Measurements from ENCODE around the gene MRI1.
"Not testable (repeated sequence)": the region's sequence is repeated elsewhere in the genome, so short reads cannot be mapped to it uniquely, and the experiment has no call there.

MRI1 gene

GRCh38 chr19:13766095-13766481 lies 1.8 kb downstream of the MRI1 start:
- DNase-seq (ENCODE audit: low read depth): no peak
- TF ChIP-seq CTCF (IDR thresholded peaks at IDR 0.05; ENCODE audit: insufficient read depth, low read depth, low read length, missing control alignments): no peak
- no peak overlapping the region for H3K4me3 ChIP-seq (ENCODE audit: low read depth, low read length)

- H3K4me3 ChIP-seq (ENCODE audit: low read depth, low read length): no peak overlapping the region
- no peak for DNase-seq (ENCODE audit: low read depth)
- no peak for TF ChIP-seq CTCF (IDR thresholded peaks at IDR 0.05; ENCODE audit: insufficient read depth, low read depth, low read length, missing control alignments)
These were observed 4.2 kb downstream of the MRI1 start for GRCh38 chr19:13768510-13768909.

- no peak for DNase-seq (ENCODE audit: low read depth)
- no peak overlapping the region for H3K4me3 ChIP-seq (ENCODE audit: low read depth, low read length)
- no peak for TF ChIP-seq CTCF (IDR thresholded peaks at IDR 0.05; ENCODE audit: insufficient read depth, low read depth, low read length, missing control alignments)
These were observed 5.8 kb downstream of the MRI1 start for GRCh38 chr19:13770013-13770635.

GRCh38 chr19:13774217-13775191 lies 10.2 kb downstream of the MRI1 start, which contains the start of gene C19orf53:
Gene C19orf53 (plus strand): TSS chr19:13774456. CDS start chr19:13774478, 22 bp downstream.
- H3K4me3 ChIP-seq (ENCODE audit: low read depth, low read length): peak within 1 kb of the TSS; percentile 87
- TF ChIP-seq CTCF (IDR thresholded peaks at IDR 0.05; ENCODE audit: insufficient read depth, low read depth, low read length, missing control alignments): no peak
- peak; percentile 94 for DNase-seq (ENCODE audit: low read depth)

GRCh38 chr19:13778398-13778797 lies 14.1 kb downstream of the MRI1 start:
- no peak for TF ChIP-seq CTCF (IDR thresholded peaks at IDR 0.05; ENCODE audit: insufficient read depth, low read depth, low read length, missing control alignments)
- no peak overlapping the region for H3K4me3 ChIP-seq (ENCODE audit: low read depth, low read length)
- no peak for DNase-seq (ENCODE audit: low read depth)

GRCh38 chr19:13778847-13779246 lies 14.5 kb downstream of the MRI1 start:
- DNase-seq (ENCODE audit: low read depth): no peak
- H3K4me3 ChIP-seq (ENCODE audit: low read depth, low read length): no peak overlapping the region
- no peak for TF ChIP-seq CTCF (IDR thresholded peaks at IDR 0.05; ENCODE audit: insufficient read depth, low read depth, low read length, missing control alignments)

- not testable (repeated sequence) for DNase-seq (ENCODE audit: low read depth); H3K4me3 ChIP-seq (ENCODE audit: low read depth, low read length)
These were observed 15.5 kb downstream of the MRI1 start for GRCh38 chr19:13779794-13780193.
